ENCODE results near the gene ACTR1B.

- no peak for TF ChIP-seq CTCF (IDR thresholded peaks at IDR 0.05)
- no peak for TF ChIP-seq POLR2A (IDR thresholded peaks at IDR 0.05)
These were observed 29.6 kb upstream of the ACTR1B start for GRCh38 chr2:97693476-97693875.
